ENCODE results near the gene BICD2. TPM values are rescaled to one million over a fixed set of nuclear protein-coding genes. Genes with fewer than 3 reads are reported as not detected.
A peak's percentile ranks its signal among the peaks of the same experiment; 100 is the strongest.

Gene BICD2
- total and polyA plus RNA-seq, 4 donors: 32.3 to 38.0 (median 34.2) TPM

DNA sequence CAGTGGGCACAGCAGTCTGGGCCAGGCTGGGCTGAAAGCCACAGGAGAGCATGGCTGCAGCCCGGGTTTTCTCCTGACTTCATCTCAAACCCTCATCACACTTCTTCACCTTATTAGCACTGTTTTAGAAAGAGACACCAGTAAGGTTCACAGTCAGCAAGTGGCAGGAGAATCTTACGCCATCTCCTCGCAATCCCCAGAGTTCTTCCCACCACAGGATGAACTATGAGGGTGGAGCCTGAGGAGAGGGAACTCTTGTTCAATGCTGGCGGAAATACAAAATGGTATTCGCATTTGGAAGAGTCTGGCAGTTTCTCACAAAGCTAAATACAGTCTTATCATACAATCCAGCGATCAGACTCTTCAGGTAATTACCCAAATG lies 14.7 kb downstream of the BICD2 start:
- 20% methylated on average over 1 of the region's 6 CpGs for WGBS (ENCODE audit: insufficient coverage)
- no peak for DNase-seq (ENCODE audit: low read depth in 4 of 6, low spot score in 6 of 6)
- Histone ChIP-seq H3K27me3 (ENCODE audit: control insufficient read depth, insufficient read depth, low read length) (no peaks in the 10 kb centered on the region), H3K27ac (ENCODE audit: low read depth, low read length) (peak overlapping the region; percentile 29), H3K36me3 (ENCODE audit: control insufficient read depth, insufficient read depth, low read length) (peaks cover 2% of the 10 kb centered on the region), H3K4me3 (ENCODE audit: low read depth, low read length) (no peak overlapping the region), H3K4me1 (ENCODE audit: control insufficient read depth, insufficient read depth, low read length) (peaks cover 35% of the 10 kb centered on the region), H3K9me3 (ENCODE audit: control insufficient read depth, insufficient read depth, low read length) (no peaks in the 10 kb centered on the region)

DNA sequence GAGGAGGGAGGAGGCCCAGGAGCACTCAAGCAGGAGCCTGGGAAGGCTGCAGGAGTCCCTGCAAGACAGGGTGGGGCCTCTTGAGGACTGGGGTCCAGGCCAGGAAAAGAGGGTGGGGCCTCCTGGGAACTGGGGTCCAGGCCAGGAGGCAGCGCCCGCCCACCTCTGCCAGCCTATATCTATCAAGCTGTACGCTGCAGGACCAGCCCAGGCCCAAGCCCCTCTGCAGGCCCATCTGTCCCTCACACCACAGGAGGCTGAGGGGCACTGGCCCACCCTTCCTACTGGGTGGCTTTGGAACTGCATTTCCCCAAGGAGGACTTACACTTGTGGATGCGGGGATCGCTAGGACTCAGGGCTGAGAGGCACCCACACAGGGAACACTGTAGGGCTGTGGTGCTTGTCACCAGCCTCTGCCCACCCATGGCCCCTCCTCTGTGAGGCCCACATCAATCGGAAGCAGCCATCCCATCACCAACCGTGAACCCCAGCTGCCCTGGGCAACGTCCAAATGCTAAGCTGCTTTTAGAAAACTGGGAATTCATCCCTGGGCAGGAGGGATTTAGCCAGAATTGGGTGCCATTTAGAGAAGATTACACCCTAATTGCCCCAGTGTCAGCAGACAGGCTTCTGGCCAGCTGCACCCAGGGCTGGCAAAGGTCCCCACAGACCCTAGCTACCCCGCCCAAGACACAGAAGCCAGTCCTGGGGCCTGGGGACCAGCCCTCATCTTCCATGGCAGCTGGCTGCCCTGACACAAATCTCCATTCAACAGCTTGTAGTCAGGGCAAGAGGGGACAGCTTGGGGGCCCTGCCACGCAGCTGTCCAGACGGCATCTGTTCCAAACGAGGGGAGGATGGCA lies 15.3 kb downstream of the BICD2 start:
- H3K36me3 ChIP-seq (ENCODE audit: control insufficient read depth, insufficient read depth, low read length): peaks cover 2% of the 10 kb centered on the region
- DNase-seq (ENCODE audit: low read depth in 4 of 6, low spot score in 6 of 6): peak in 3 of 6 donors; percentile 15 to 72 (median 49)
- no peak overlapping the region for H3K4me3 ChIP-seq (ENCODE audit: low read depth, low read length)
- WGBS (ENCODE audit: insufficient coverage): 37% methylated on average over 10 of the region's 12 CpGs
- H3K27me3 ChIP-seq (ENCODE audit: control insufficient read depth, insufficient read depth, low read length): no peaks in the 10 kb centered on the region
- no peaks in the 10 kb centered on the region for H3K9me3 ChIP-seq (ENCODE audit: control insufficient read depth, insufficient read depth, low read length)
- H3K4me1 ChIP-seq (ENCODE audit: control insufficient read depth, insufficient read depth, low read length): peaks cover 35% of the 10 kb centered on the region
- H3K27ac ChIP-seq (ENCODE audit: low read depth, low read length): peak overlapping the region; percentile 29

DNA sequence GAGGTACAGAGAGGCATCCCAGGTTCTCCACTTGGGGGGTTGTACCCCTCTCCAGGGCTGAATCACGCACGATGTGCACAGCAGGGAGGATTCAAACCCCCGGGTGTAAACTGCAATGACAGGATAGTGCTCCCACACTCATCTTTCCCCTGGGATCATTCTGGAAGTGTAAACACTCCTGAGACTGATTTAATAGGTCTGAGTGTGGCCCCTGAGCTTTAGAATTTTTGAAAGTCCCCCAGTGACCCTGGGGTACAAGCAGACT lies 16.5 kb downstream of the BICD2 start:
- Histone ChIP-seq H3K27ac (ENCODE audit: low read depth, low read length) (no peak overlapping the region), H3K36me3 (ENCODE audit: control insufficient read depth, insufficient read depth, low read length) (peaks cover 2% of the 10 kb centered on the region), H3K4me3 (ENCODE audit: low read depth, low read length) (no peak overlapping the region), H3K9me3 (ENCODE audit: control insufficient read depth, insufficient read depth, low read length) (no peaks in the 10 kb centered on the region), H3K27me3 (ENCODE audit: control insufficient read depth, insufficient read depth, low read length) (no peaks in the 10 kb centered on the region), H3K4me1 (ENCODE audit: control insufficient read depth, insufficient read depth, low read length) (peaks cover 35% of the 10 kb centered on the region)
- 60% methylated on average over 2 of the region's 3 CpGs for WGBS (ENCODE audit: insufficient coverage)
- no peak for DNase-seq (ENCODE audit: low read depth in 4 of 6, low spot score in 6 of 6)

DNA sequence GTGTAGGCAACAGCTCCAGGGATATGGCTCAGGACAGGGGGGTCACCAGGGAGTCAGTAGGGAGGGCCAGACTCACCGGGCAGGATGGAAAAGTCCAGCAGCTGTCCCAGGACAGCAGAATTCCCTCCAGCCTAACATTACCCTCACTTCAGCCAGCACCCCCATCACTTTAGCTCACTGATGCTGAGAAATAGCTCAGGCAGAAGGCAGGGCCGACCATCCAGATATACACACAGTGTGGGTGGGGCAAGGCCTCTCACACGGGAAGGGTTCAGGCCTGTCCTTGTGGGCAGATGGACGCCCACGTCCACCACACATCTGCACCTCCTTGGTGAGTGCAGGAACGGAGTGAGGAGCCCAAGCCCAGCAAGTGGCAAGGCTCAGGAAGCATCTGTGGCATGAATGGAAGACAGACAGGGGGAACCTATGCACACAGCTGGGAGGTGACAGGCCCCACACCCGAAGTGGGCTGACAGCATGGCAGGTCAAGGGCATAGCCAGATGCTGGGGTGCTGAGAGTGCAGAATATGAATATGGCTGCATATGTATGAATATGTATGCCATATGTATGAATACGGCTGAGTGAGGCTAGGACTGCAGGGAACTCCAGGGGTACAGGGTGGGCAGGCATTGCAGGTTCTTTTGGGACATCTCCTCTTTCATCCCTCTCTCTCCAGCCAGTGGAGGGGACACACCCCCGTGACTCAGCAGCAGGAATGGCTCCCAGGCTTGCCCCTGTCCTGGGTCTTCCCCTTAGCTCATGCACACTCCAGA lies 17.0 kb downstream of the BICD2 start:
- Histone ChIP-seq H3K36me3 (ENCODE audit: control insufficient read depth, insufficient read depth, low read length) (peaks cover 2% of the 10 kb centered on the region), H3K27ac (ENCODE audit: low read depth, low read length) (no peak overlapping the region), H3K4me3 (ENCODE audit: low read depth, low read length) (no peak overlapping the region), H3K9me3 (ENCODE audit: control insufficient read depth, insufficient read depth, low read length) (no peaks in the 10 kb centered on the region), H3K27me3 (ENCODE audit: control insufficient read depth, insufficient read depth, low read length) (no peaks in the 10 kb centered on the region), H3K4me1 (ENCODE audit: control insufficient read depth, insufficient read depth, low read length) (peaks cover 35% of the 10 kb centered on the region)
- 80% methylated on average over 7 of the region's 9 CpGs for WGBS (ENCODE audit: insufficient coverage)
- no peak for DNase-seq (ENCODE audit: low read depth in 4 of 6, low spot score in 6 of 6)

DNA sequence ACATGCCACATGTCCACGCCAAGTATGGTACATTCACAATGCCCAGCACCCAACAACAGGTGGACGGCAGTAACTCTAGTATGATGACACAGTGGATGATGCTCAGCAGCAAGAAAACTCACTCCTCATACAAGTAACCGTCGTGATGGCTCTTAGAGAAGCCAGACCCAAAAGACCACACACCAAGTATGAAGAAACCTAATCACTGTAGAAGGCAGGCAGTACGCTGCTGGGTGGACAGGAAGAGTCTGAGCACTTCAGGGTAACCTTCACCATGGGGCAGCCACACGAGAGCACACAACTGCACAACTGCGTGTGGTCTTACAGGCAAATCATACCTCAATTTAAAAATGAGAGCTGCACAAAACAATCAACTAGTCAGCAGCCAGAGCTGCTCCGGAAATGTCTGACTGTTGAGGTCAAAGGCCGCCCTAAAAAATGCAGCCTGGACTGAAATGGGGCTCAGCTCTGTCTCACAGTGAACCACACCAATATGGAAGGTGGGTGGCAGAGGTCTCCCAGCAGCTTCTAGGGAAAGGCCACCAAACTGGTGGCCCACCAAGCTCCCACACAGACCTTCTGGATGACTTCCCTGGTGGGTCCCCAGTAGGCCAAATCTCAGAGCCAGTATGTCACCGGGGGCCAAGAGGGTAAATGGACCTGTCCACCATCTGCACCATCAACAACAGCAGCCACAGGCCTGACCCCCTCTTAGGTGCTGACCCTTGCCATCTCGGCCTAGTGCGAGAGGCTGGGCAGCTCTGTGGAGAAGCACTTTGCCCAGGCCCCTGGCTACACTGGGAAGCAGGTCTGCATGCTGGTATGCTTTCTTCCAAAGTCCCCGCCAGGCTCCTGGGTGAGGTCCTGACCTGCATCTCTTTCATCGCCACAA lies 17.8 kb downstream of the BICD2 start:
- Histone ChIP-seq H3K27me3 (ENCODE audit: control insufficient read depth, insufficient read depth, low read length) (no peaks in the 10 kb centered on the region), H3K4me1 (ENCODE audit: control insufficient read depth, insufficient read depth, low read length) (peaks cover 35% of the 10 kb centered on the region), H3K9me3 (ENCODE audit: control insufficient read depth, insufficient read depth, low read length) (no peaks in the 10 kb centered on the region), H3K27ac (ENCODE audit: low read depth, low read length) (no peak overlapping the region), H3K36me3 (ENCODE audit: control insufficient read depth, insufficient read depth, low read length) (peaks cover 2% of the 10 kb centered on the region), H3K4me3 (ENCODE audit: low read depth, low read length) (no peak overlapping the region)
- no peak for DNase-seq (ENCODE audit: low read depth in 4 of 6, low spot score in 6 of 6)
- 87% methylated on average over 10 of the region's 14 CpGs for WGBS (ENCODE audit: insufficient coverage)

DNA sequence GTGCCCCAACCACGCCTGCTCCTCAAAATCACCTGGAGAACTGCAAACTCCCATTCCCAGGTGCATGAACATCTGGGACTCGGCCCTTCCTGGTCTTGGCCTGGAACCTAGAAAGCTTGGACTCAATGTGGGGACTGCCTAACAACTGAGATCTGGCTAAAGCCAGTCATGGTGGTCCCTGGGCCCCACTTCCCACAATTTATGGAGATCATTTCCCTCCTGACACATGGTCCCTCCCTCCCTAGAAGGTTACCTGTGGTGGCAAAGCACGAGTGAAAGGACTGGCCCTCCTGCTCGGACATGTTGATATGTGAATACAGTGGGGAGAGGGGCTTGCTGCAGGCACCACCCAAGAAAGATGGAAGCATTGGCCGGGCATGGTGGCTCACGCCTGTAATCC lies 18.8 kb downstream of the BICD2 start:
- Histone ChIP-seq H3K27ac (ENCODE audit: low read depth, low read length) (no peak overlapping the region), H3K4me1 (ENCODE audit: control insufficient read depth, insufficient read depth, low read length) (peaks cover 35% of the 10 kb centered on the region), H3K4me3 (ENCODE audit: low read depth, low read length) (no peak overlapping the region), H3K27me3 (ENCODE audit: control insufficient read depth, insufficient read depth, low read length) (no peaks in the 10 kb centered on the region), H3K9me3 (ENCODE audit: control insufficient read depth, insufficient read depth, low read length) (no peaks in the 10 kb centered on the region), H3K36me3 (ENCODE audit: control insufficient read depth, insufficient read depth, low read length) (peaks cover 2% of the 10 kb centered on the region)
- 71% methylated on average over 4 of the region's 6 CpGs for WGBS (ENCODE audit: insufficient coverage)
- no peak for DNase-seq (ENCODE audit: low read depth in 4 of 6, low spot score in 6 of 6)

DNA sequence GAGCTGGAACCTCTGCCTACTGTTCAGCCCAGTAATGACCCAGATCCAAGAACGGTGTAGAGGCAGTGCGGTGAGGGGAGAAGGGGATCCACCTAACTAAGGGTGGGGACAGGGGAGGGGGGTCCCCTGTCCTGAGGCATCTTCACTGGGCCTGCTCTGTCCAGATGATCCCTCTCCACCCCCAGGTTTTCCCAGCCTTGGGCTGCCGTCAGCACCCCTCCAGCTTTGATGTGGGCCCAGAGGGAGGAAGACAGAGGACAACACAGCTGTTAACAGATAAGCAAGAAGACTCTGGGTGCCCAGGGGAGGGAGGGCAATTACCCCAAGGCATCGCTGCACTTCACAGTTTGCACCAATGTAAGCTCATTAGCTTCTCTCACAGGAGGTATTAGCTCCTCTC lies 19.3 kb downstream of the BICD2 start:
- no CpG with 5 or more reads among the region's 4 CpGs for WGBS (ENCODE audit: insufficient coverage)
- H3K36me3 ChIP-seq (ENCODE audit: control insufficient read depth, insufficient read depth, low read length): peaks cover 2% of the 10 kb centered on the region
- H3K27ac ChIP-seq (ENCODE audit: low read depth, low read length): no peak overlapping the region

DNA sequence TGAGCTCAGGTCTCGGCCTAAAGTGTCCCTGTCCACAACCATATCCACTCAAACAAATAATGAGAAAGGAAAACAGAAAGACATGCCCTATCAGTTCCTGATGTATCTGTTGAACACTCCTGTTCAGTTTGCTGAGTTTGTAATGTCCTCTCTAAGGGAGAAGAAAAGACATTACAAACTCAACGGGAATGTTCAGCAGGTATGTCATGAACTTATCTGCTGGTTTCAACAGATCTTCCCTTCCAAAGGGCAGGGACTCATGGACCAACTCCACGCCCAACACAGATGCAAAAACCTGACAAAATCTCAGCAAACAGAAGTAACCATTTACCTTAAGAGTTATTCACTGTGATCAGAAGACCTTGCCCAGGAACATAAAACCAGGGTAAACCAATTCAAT lies 23.7 kb downstream of the BICD2 start:
- WGBS (ENCODE audit: insufficient coverage): 86% methylated on average over 1 of the region's 3 CpGs

More for the DNA sequence above, 19.3 kb downstream of the BICD2 start:
- no peak for DNase-seq (ENCODE audit: low read depth in 4 of 6, low spot score in 6 of 6)
- Histone ChIP-seq H3K9me3 (ENCODE audit: control insufficient read depth, insufficient read depth, low read length) (no peaks in the 10 kb centered on the region), H3K27me3 (ENCODE audit: control insufficient read depth, insufficient read depth, low read length) (no peaks in the 10 kb centered on the region), H3K4me1 (ENCODE audit: control insufficient read depth, insufficient read depth, low read length) (peaks cover 38% of the 10 kb centered on the region), H3K4me3 (ENCODE audit: low read depth, low read length) (no peak overlapping the region)

DNA sequence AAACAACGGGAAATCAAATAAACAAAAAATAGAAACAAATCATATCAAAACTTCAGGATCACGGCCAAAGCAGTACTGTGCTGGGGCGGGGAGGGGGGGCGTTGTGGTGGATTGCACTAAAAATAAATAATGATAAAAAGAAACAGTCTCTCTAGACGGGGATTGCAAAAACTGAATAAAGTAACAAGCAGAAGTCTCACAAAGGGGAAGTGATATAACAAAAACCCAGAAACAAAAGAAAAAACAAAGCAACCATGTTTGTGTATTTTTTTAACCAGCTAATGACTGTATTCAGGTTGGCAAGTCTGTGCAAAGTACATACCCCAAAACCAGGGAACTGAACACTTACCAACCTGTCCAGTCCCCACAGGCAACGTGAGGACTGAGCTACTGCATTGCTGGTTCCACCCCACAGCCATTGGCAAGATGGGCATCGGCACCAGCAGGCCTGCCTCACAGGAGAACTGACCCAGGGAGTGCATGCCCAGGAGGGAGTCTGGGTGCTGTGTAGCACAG lies 24.1 kb downstream of the BICD2 start:
- no peak overlapping the region for H3K27ac ChIP-seq (ENCODE audit: low read depth, low read length)
- no peaks in the 10 kb centered on the region for H3K9me3 ChIP-seq (ENCODE audit: control insufficient read depth, insufficient read depth, low read length)
- H3K4me1 ChIP-seq (ENCODE audit: control insufficient read depth, insufficient read depth, low read length): peaks cover 38% of the 10 kb centered on the region
- DNase-seq (ENCODE audit: low read depth in 4 of 6, low spot score in 6 of 6): no peak
- 81% methylated on average over 2 of the region's 7 CpGs for WGBS (ENCODE audit: insufficient coverage)
- no peaks in the 10 kb centered on the region for H3K27me3 ChIP-seq (ENCODE audit: control insufficient read depth, insufficient read depth, low read length)
- no peaks in the 10 kb centered on the region for H3K36me3 ChIP-seq (ENCODE audit: control insufficient read depth, insufficient read depth, low read length)
- no peak overlapping the region for H3K4me3 ChIP-seq (ENCODE audit: low read depth, low read length)

More for the DNA sequence above, 23.7 kb downstream of the BICD2 start:
- no peak overlapping the region for H3K4me3 ChIP-seq (ENCODE audit: low read depth, low read length)
- H3K27me3 ChIP-seq (ENCODE audit: control insufficient read depth, insufficient read depth, low read length): no peaks in the 10 kb centered on the region
- H3K27ac ChIP-seq (ENCODE audit: low read depth, low read length): no peak overlapping the region
- H3K9me3 ChIP-seq (ENCODE audit: control insufficient read depth, insufficient read depth, low read length): no peaks in the 10 kb centered on the region
- peaks cover 38% of the 10 kb centered on the region for H3K4me1 ChIP-seq (ENCODE audit: control insufficient read depth, insufficient read depth, low read length)
- H3K36me3 ChIP-seq (ENCODE audit: control insufficient read depth, insufficient read depth, low read length): no peaks in the 10 kb centered on the region
- DNase-seq (ENCODE audit: low read depth in 4 of 6, low spot score in 6 of 6): no peak
